ENCODE data around the gene TSSC4. TPM values are rescaled to one million over a fixed set of nuclear protein-coding genes. Genes with fewer than 3 reads are reported as not detected.

TSSC4 gene
- total RNA-seq, 1 experiment from 2014 or later = 47.1 TPM

DNA sequence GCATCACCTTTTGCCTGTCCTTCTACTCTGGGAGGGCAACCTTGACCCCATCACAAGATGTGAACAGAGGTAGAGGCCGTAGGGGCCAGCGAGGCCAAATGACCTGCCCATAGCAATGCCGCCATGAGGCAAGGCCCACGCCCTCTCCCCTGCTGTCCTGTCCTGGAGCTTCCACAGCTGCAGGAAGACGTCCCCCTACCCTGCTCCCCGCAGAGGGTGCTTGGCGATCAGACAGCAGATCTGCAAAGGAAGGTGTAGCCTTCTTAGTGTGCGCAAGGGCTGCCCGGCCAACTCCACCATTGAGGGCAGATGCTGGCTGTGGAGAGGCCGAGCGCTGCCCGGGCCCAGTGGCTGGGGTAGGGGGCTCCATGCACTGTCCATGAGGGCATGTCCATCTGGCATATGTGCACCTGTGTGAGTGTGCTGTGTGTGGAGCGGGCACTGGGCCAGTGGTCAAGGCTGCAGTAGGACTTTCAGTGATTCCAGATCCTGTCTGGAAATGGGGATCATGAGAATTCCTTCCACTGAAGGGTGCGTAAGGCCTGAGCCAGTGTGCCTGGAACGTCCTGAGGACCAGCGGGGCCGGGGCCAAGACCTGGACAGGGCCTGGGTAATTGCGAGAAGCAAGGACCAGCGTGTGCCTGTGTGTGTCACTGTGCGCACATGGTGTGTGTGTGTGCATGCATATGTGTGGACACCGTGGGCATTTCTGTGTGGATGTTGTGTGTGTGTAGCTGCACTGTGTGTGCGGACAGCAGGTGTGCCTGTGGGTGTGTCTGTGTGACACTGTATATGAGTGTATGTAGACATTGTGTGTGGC, 32.8 kb downstream of the TSSC4 start:
- DNase-seq (ENCODE audit: low read depth, low spot score) (no peak), ATAC-seq (no peak)
- ChIA-PET CTCF (no interaction called here), POLR2A (no interaction called here), RAD21 (ENCODE audit: low non-redundant PET in 1 of 2, low total read pairs in 2 of 2, uncharacterized antibody in 2 of 2, unreplicated experiment in 2 of 2) (no interaction called here)
- no peaks in the 10 kb centered on the region for H3K36me3 ChIP-seq (ENCODE audit: control insufficient read depth in 1 of 2, insufficient read depth in 2 of 2, low read length in 2 of 2)
- no TSS peak for BruUV-seq (replicated peaks)
- no peaks in the 10 kb centered on the region for H4K20me1 ChIP-seq (ENCODE audit: insufficient read depth)
- TF ChIP-seq RAD21 (IDR thresholded peaks at IDR 0.05; ENCODE audit: low read depth) = no peak
- TF ChIP-seq, protein P1, sequence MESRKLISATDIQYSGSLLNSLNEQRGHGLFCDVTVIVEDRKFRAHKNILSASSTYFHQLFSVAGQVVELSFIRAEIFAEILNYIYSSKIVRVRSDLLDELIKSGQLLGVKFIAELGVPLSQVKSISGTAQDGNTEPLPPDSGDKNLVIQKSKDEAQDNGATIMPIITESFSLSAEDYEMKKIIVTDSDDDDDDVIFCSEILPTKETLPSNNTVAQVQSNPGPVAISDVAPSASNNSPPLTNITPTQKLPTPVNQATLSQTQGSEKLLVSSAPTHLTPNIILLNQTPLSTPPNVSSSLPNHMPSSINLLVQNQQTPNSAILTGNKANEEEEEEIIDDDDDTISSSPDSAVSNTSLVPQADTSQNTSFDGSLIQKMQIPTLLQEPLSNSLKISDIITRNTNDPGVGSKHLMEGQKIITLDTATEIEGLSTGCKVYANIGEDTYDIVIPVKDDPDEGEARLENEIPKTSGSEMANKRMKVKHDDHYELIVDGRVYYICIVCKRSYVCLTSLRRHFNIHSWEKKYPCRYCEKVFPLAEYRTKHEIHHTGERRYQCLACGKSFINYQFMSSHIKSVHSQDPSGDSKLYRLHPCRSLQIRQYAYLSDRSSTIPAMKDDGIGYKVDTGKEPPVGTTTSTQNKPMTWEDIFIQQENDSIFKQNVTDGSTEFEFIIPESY (IDR thresholded peaks at IDR 0.05; ENCODE audit: extremely low read depth, insufficient replicate concordance, low read length) = no peak
- TF ChIP-seq CEBPB (IDR thresholded peaks at IDR 0.05; ENCODE audit: low read depth) = no peak
- no peak for TF ChIP-seq EZH2phosphoT487 (IDR thresholded peaks at IDR 0.05; ENCODE audit: borderline replicate concordance)
- TF ChIP-seq, protein P2, sequence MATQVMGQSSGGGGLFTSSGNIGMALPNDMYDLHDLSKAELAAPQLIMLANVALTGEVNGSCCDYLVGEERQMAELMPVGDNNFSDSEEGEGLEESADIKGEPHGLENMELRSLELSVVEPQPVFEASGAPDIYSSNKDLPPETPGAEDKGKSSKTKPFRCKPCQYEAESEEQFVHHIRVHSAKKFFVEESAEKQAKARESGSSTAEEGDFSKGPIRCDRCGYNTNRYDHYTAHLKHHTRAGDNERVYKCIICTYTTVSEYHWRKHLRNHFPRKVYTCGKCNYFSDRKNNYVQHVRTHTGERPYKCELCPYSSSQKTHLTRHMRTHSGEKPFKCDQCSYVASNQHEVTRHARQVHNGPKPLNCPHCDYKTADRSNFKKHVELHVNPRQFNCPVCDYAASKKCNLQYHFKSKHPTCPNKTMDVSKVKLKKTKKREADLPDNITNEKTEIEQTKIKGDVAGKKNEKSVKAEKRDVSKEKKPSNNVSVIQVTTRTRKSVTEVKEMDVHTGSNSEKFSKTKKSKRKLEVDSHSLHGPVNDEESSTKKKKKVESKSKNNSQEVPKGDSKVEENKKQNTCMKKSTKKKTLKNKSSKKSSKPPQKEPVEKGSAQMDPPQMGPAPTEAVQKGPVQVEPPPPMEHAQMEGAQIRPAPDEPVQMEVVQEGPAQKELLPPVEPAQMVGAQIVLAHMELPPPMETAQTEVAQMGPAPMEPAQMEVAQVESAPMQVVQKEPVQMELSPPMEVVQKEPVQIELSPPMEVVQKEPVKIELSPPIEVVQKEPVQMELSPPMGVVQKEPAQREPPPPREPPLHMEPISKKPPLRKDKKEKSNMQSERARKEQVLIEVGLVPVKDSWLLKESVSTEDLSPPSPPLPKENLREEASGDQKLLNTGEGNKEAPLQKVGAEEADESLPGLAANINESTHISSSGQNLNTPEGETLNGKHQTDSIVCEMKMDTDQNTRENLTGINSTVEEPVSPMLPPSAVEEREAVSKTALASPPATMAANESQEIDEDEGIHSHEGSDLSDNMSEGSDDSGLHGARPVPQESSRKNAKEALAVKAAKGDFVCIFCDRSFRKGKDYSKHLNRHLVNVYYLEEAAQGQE (IDR thresholded peaks at IDR 0.05; ENCODE audit: low read depth) = no peak
- no peak for TF ChIP-seq SRF (IDR thresholded peaks at IDR 0.05; ENCODE audit: low read depth)
- no peak for TF ChIP-seq CBX3 (IDR thresholded peaks at IDR 0.05; ENCODE audit: low read depth)
- no peak for TF ChIP-seq ZNF274 (IDR thresholded peaks at IDR 0.05; ENCODE audit: low read depth, low read length)
- no peak for TF ChIP-seq SIN3A (IDR thresholded peaks at IDR 0.05; ENCODE audit: low read depth)
- TF ChIP-seq, protein P3, sequence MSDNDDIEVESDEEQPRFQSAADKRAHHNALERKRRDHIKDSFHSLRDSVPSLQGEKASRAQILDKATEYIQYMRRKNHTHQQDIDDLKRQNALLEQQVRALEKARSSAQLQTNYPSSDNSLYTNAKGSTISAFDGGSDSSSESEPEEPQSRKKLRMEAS (IDR thresholded peaks at IDR 0.05) = no peak
- H3K27ac ChIP-seq (ENCODE audit: low read depth, low read length) = no peak overlapping the region
- H3K9me3 ChIP-seq (ENCODE audit: control insufficient read depth in 1 of 2, insufficient read depth in 1 of 2, low read depth in 1 of 2, low read length in 2 of 2) = no peaks in the 10 kb centered on the region
- no peaks in the 10 kb centered on the region for H3K79me2 ChIP-seq (ENCODE audit: insufficient read depth, low read length)
- H3K4me3 ChIP-seq (replicated peaks in 1 of 2; ENCODE audit: low read depth in 1 of 2, low read length in 2 of 2) = no peak overlapping the region
- no peaks in the 10 kb centered on the region for H3K9me2 ChIP-seq (ENCODE audit: insufficient read depth)
- no peak overlapping the region for H2AFZ ChIP-seq (ENCODE audit: low read depth, low read length, poor library complexity, severe bottlenecking)
- no peak overlapping the region for H3K9ac ChIP-seq (ENCODE audit: low read length)
- no peaks in the 10 kb centered on the region for H3K4me1 ChIP-seq (ENCODE audit: control insufficient read depth in 1 of 2, insufficient read depth in 2 of 2, low read length in 2 of 2)
- H3K4me2 ChIP-seq (ENCODE audit: low read length) = no peak overlapping the region
- H3K27me3 ChIP-seq (ENCODE audit: insufficient read depth, low read length) = 0 out of 2 replicates have a peak, but pooled peaks cover 6% of the 10 kb centered on the region
- intact Hi-C loops (cut with micrococcal nuclease) = no loop called here

All from HCT116 (cell line).